Body of pancreas (tissue), 4 donors: ENCODE measurements around the gene RABIF.

ENCODE experiments used
- POLR2A ChIP-seq, 3 donors: fragments of 450-650 bp; IDR thresholded peaks; one replicate each; pipeline ENCODE4 v1.6.1; 2016; ENCODE audit warnings: antibody characterized with exemption in 3 of 3, mild to moderate bottlenecking in 2 of 3
- TF ChIP-seq, protein P1 (sequence below), 7 experiments: fragments of 450-650 bp in 4 of 7; fragments of 200-600 bp in 3 of 7; sonication (generic) in 3 of 7; IDR thresholded peaks; one replicate each; pipeline ENCODE4 v1.5.1; 2016 to 2019; ENCODE audit warnings: antibody characterized with exemption in 7 of 7

DNA sequence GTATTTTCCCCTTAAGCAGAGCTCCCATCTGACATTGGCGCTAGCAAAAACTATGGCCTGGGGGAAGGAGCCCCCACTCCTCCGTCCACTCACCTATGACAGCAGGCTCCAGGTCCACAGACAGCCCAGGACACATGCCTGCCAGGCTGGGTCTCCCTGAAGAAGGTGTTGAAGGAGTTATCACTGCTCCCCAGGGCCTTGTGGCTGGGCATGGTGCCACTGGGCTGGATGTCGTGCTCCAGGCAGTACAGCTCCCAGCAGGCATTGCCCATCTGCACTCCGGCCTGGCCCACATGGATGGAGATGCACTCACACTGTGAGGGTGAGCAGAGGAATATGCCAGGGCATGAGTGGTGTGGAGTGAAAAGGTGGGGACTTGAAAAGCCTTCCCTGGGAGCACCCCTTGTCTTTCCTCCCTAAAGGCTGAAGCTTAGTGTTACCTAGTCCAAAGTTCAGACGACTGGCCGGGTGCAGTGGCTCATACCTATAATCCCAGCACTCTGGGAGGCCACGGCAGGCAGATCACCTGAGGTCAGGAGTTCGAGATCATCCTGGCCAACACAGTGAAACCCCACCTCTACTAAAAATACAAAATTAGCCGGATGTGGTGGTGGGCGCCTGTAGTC lies 30.0 kb downstream of the RABIF start:
- TF ChIP-seq POLR2A (IDR thresholded peaks at IDR 0.05) = no peak
- TF ChIP-seq, protein P1, sequence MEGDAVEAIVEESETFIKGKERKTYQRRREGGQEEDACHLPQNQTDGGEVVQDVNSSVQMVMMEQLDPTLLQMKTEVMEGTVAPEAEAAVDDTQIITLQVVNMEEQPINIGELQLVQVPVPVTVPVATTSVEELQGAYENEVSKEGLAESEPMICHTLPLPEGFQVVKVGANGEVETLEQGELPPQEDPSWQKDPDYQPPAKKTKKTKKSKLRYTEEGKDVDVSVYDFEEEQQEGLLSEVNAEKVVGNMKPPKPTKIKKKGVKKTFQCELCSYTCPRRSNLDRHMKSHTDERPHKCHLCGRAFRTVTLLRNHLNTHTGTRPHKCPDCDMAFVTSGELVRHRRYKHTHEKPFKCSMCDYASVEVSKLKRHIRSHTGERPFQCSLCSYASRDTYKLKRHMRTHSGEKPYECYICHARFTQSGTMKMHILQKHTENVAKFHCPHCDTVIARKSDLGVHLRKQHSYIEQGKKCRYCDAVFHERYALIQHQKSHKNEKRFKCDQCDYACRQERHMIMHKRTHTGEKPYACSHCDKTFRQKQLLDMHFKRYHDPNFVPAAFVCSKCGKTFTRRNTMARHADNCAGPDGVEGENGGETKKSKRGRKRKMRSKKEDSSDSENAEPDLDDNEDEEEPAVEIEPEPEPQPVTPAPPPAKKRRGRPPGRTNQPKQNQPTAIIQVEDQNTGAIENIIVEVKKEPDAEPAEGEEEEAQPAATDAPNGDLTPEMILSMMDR (IDR thresholded peaks at IDR 0.05) = no peak
